ENCODE results near the gene FRZB.

GRCh38 chr2:182804128-182804527 lies 62.3 kb downstream of the FRZB start:
- TF ChIP-seq CTCF (conservative IDR thresholded peaks at IDR 0.05; ENCODE audit: low read depth, low read length) = no peak
- no peak for TF ChIP-seq EZH2 (IDR thresholded peaks at IDR 0.05; ENCODE audit: borderline replicate concordance, low read depth, low read length, poor library complexity, severe bottlenecking)
